Stimulated activated CD4-positive, alpha-beta T cell treated with anti-CD3 and anti-CD28 coated beads, Interleukin-4, amount 100 ng/mL, for 24 hours (primary cell): ENCODE measurements around the gene TSHZ2.
"Not testable (repeated sequence)": the region's sequence is repeated elsewhere in the genome, so short reads cannot be mapped to it uniquely, and the experiment has no call there.

Experiments
- DNase-seq: peaks from one replicate; pipeline ENCODE4 v3.0.0-alpha.2; 2020

Gene TSHZ2

GRCh38 chr20:53494753-53495152, 522.6 kb downstream of the TSHZ2 start:
- DNase-seq = no peak

GRCh38 chr20:53495398-53496092, 523.4 kb downstream of the TSHZ2 start:
- DNase-seq = peak; percentile 10

GRCh38 chr20:53497246-53497645, 525.1 kb downstream of the TSHZ2 start:
- DNase-seq = no peak

GRCh38 chr20:53498341-53498740, 526.2 kb downstream of the TSHZ2 start:
- DNase-seq = no peak

GRCh38 chr20:53500651-53501050, 528.5 kb downstream of the TSHZ2 start:
- DNase-seq = no peak

GRCh38 chr20:53502820-53503219, 530.7 kb downstream of the TSHZ2 start:
- no peak for DNase-seq

- no peak for DNase-seq
Observed at GRCh38 chr20:53503517-53503919, 531.4 kb downstream of the TSHZ2 start.

GRCh38 chr20:53504106-53504505, 531.9 kb downstream of the TSHZ2 start:
- not testable (repeated sequence) for DNase-seq

GRCh38 chr20:53510262-53510661, 538.1 kb downstream of the TSHZ2 start:
- no peak for DNase-seq

- no peak for DNase-seq
Observed at GRCh38 chr20:53510704-53511103, 538.5 kb downstream of the TSHZ2 start.

GRCh38 chr20:53512076-53512475, 539.9 kb downstream of the TSHZ2 start:
- DNase-seq = no peak

- no peak for DNase-seq
Observed at GRCh38 chr20:53513168-53513488, 541.0 kb downstream of the TSHZ2 start.

- no peak for DNase-seq
Observed at GRCh38 chr20:53513489-53514298, 541.5 kb downstream of the TSHZ2 start.

- no peak for DNase-seq
Observed at GRCh38 chr20:53515749-53516148, 543.6 kb downstream of the TSHZ2 start.

- DNase-seq = no peak
Observed at GRCh38 chr20:53517146-53517545, 545.0 kb downstream of the TSHZ2 start.

- not testable (repeated sequence) for DNase-seq
Observed at GRCh38 chr20:53521421-53521820, 549.3 kb downstream of the TSHZ2 start.

GRCh38 chr20:53522026-53522425, 549.9 kb downstream of the TSHZ2 start:
- DNase-seq = no peak

GRCh38 chr20:53522696-53523095, 550.5 kb downstream of the TSHZ2 start:
- DNase-seq = no peak

GRCh38 chr20:53523615-53524014, 551.5 kb downstream of the TSHZ2 start:
- DNase-seq = not testable (repeated sequence)

GRCh38 chr20:53524589-53525312, 552.6 kb downstream of the TSHZ2 start:
- no peak for DNase-seq

- no peak for DNase-seq
Observed at GRCh38 chr20:53527196-53527595, 555.0 kb downstream of the TSHZ2 start.

- DNase-seq = no peak
Observed at GRCh38 chr20:53529658-53530057, 557.5 kb downstream of the TSHZ2 start.

GRCh38 chr20:53530440-53530839, 558.3 kb downstream of the TSHZ2 start:
- no peak for DNase-seq
